Stimulated activated CD8-positive, alpha-beta memory T cell treated with anti-CD3 and anti-CD28 coated beads, Interleukin-12 subunit alpha, Interleukin-12 subunit beta, amount 100 ng/mL, for 1 hour (primary cell): ENCODE results near the gene CLEC18A.
A peak's percentile ranks its signal among the peaks of the same experiment; 100 is the strongest.
"Not testable (repeated sequence)": the region's sequence is repeated elsewhere in the genome, so short reads cannot be mapped to it uniquely, and the experiment has no call there.

Source experiments
- DNase-seq: peaks from one replicate; pipeline ENCODE4 v3.0.0-alpha.2; 2020; ENCODE audit warnings: low read depth

CLEC18A gene

DNA sequence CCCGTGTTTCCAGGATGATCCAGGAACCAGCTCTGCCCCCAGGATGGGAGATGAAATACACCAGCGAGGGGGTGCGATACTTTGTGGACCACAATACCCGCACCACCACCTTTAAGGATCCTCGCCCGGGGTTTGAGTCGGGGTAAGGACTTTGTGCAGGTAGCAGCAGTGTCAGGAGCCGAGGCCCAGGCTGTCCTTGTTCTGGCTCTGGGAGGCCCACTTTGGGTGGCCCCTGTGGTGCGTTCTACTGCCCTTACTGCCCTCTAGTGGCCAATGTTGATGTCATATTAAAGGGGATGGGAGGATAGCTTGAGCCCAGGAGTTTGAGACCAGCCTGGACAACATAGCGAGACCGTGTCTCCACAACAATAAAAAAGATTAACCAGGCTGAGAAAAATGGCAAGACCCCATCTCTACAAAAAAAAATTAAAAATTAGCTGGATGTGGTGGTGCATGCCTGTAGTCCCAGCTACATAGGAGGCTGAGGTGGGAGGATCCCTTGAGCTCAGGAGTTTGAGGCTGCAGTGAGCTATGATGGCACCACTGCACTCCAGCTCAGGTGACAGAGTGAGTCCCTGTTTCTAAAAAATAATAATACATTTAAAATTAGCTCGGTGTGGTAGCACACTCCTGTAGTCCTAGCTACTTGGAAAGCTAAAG is 20.9 kb upstream of the CLEC18A start:
- peak; percentile 30 for DNase-seq

DNA sequence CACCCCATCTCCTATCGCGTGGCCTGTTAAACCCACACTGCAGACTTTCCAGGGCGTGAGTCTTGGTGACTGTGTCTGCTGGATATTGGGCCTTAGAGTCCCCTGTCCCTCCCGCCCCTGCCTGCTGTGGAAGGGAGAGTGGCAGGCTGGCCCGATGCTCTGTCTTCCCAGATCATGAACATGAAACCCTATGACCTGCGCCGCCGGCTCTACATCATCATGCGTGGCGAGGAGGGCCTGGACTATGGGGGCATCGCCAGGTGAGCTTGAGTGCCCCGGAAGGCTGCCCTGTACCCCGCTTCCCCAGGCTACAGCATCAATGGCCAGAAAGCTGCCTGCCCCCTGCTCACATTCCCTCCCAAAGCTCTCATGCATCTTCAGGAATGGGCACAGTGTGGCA is 19.5 kb upstream of the CLEC18A start:
- no peak for DNase-seq

DNA sequence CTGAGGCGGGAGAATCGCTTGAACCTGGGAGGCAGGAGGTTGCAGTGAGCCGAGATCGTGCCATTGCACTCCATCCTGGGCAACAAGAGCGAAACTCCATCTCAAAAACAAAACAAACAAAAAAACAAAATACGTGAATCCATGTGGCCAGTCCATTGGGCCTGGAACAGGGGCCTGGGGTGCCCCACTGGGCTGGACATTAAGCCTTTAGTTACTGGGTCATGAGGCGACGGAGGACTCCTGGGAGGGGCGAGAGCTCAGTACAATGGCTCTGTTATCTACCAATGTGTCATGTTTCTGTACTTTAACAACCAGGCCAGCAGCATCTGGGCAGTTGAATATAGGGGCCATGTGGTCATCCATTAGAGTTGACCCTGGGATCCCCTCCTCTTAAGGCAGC is 18.9 kb upstream of the CLEC18A start:
- no peak for DNase-seq

DNA sequence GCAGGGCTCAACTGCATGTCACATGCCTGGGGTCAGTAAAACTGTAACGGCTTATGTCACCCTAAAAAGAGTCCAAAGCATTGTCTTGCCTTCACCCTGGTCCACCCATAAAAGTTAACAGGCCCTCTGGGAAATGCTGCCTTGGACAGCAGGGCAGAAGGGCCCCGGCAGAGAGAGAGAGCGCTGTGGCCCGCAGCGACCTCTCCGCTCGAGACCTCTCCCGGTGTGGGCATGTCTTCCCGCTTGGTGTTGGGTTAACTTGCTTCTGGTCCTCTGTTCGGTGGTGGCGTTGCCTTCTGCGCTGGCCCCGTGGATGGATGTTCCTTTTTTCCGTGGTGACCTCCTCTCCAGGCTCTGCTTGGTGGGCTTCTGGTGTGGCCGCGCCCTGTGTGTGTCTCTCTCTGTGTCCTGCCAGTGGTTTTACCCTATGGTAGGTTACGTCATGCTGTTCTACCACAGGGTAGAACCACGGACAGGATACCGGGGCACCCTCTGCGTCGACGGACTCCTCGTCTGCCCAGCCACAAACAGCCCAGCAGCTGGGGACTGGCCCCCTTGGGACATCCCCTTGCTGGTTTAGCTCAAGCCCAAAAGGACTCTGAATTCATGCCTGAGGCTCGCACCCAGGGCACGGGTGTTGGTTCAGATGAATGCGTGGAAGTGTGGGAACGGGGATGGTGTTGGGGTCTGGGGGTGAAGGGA is 18.3 kb upstream of the CLEC18A start:
- no peak for DNase-seq

DNA sequence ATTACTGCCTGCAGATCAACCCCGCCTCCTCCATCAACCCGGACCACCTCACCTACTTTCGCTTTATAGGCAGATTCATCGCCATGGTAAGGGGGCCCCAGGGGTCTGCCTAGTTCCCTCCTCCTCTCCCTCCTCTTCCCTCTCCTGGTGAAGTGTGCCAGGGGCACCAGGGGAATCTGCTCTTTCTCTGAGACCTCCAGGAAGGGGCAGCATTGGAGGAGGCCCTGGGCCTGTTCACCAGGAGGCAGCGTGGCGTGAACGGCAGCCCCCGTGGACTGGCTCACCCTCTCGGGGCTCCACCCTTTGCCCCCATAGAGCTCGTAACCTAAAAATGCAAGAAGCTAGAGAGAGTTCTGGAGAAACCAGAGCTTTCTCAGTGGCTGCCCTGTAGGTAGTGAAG is 17.1 kb upstream of the CLEC18A start:
- DNase-seq, result no peak

DNA sequence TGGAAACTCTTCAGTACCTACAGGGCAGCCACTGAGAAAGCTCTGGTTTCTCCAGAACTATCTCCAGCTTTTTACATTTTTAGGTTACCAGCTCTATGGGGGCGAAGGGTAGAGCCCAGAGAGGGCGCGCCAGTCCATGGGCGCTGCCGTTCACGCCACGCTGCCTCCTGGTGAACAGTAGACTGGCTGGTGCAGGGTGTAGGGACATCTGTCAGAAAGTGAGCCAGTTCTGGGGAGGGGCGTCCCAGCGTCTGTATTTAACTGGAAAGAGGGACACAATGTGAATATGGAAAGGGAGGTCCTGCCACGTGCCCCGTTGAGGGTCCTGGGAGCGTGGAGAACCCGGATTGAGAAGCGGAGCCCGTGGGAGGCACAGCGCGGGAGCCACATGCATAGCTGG is 16.4 kb upstream of the CLEC18A start:
- no peak for DNase-seq

DNA sequence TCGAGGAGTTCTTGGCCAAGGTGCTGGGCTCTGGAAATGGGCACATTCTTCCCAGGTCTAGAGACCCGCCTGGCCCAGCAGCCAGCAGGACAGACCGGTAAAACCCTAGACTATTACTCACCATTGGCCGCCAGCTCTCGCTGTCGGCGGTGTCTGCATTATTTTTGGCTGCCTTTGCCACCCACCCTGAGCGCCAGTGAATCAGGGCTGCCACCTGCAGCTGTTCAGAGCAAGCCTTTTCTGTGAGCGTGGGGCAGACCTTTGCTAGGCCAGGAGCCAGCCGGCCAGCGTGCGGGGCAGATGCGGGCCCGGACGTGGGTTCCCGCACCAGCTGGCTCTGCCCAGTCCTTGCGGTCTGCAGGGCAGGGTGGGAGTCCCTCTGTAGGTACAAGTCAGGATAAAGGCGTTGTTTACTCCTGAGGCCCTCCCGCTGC is 15.8 kb upstream of the CLEC18A start:
- no peak for DNase-seq

DNA sequence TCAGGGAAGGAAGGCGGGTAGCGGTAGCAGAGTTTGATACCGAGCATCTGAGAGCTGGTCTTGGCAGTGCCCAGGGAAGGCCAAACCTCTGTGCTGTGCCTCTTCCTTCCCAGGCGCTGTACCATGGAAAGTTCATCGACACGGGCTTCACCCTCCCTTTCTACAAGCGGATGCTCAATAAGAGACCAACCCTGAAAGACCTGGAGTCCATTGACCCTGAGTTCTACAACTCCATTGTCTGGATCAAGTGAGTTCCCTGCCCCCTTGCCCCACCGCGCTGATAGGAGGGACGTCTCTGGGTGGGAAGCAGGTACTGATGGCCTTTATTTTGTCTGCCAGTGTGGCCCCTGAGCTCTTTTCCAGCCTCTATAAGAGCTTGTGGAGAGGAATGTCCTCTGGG is 15.4 kb upstream of the CLEC18A start:
- no peak for DNase-seq

DNA sequence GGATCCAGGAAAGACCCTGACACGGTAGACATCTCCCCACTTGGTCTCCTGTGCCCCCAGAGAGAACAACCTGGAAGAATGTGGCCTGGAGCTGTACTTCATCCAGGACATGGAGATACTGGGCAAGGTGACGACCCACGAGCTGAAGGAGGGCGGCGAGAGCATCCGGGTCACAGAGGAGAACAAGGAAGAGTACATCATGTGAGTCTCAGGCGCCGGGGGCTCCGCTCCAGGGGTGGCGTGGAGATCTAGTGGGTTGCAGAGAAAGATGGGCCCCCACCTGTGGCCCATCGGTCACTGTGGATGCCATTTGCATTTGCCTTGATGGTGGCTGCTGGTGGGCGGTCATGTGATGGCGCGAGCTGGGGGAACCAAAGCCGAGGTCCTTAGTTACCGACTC is 14.9 kb upstream of the CLEC18A start:
- DNase-seq, result no peak

DNA sequence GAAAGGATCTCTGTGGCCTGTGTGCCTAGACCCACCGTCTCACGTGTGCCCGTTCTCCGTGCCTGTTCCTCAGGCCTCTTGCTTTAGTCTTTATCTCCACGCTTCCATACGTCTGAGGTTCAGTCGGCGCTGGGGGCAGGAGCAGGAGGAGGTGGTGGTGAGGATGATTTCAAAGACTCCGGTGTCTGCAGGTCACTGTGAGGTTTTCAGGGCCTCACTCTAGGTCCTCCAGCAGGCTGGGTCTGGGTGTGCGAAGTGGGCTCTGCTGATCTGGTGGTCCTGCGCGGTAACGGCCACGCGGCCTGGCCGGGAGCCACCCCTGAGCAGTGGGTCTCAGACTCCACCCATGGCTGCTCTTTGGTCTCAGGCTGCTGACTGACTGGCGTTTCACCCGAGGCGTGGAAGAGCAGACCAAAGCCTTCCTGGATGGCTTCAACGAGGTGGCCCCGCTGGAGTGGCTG is 14.4 kb upstream of the CLEC18A start:
- no peak for DNase-seq

DNA sequence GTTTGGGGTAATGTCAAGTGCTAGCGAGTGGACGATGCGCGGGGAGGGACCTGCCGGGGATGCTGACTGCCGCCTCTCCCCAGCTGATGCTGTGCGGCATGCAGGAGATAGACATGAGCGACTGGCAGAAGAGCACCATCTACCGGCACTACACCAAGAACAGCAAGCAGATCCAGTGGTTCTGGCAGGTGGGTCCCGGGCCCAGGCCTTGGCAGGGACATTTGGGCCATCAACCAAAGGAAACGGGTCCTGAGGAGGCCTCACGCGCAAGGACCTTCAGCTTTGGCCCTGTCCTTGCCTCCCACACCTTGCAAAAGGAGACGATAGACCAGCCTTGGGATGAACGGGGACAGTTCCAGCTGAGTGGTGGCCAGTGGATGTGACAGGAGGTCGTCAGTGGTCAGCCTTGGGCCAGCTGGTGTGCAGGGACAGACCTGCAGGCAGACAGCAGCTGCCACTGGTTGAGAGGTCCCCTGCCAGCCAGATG is 13.6 kb upstream of the CLEC18A start:
- DNase-seq, result no peak

DNA sequence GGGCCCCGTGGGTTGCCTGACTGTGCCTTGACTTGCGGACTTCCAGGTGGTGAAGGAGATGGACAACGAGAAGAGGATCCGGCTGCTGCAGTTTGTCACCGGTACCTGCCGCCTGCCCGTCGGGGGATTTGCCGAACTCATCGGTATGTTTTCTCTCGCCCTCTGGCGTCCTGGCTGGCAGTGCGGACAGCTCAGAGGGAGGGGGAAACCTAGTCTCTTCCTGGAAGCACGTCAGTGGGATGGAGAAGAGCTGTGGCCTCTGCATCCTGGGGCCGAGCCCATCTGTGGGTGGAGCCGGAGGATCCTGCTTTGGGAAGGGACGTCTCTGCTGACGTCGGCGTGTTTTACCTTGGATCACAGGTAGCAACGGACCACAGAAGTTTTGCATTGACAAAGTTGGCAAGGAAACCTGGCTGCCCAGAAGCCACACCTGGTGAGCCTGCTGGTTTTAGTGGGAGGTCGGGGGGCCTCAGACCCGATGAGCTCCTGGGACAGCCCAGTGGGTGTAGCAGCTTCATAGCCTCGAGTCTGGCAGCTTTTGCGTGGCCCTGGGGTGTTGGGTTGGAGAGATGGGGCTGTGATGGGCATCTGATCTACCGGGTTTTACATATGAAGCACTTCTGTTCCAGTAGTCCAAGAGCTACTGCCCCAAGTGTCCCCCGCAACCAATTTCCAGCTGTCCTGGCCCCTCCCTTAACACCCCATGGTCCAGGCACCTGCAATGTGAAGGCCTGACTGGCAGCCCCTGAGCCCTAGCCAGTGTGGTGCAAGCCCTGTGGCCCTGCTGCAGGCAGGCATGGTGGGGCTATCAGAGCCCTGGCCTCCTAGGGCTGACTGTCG is 11.9 kb upstream of the CLEC18A start:
- DNase-seq, result no peak

DNA sequence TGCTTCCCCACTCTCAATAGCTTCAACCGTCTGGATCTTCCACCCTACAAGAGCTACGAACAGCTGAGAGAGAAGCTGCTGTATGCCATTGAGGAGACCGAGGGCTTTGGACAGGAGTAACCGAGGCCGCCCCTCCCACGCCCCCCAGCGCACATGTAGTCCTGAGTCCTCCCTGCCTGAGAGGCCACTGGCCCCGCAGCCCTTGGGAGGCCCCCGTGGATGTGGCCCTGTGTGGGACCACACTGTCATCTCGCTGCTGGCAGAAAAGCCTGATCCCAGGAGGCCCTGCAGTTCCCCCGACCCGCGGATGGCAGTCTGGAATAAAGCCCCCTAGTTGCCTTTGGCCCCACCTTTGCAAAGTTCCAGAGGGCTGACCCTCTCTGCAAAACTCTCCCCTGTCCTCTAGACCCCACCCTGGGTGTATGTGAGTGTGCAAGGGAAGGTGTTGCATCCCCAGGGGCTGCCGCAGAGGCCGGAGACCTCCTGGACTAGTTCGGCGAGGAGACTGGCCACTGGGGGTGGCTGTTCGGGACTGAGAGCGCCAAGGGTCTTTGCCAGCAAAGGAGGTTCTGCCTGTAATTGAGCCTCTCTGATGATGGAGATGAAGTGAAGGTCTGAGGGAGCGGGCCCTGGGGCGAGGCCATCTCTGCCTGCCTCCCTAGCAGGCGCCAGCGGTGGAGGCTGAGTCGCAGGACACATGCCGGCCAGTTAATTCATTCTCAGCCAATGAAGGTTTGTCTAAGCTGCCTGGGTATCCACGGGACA is 11.1 kb upstream of the CLEC18A start:
- no peak for DNase-seq

DNA sequence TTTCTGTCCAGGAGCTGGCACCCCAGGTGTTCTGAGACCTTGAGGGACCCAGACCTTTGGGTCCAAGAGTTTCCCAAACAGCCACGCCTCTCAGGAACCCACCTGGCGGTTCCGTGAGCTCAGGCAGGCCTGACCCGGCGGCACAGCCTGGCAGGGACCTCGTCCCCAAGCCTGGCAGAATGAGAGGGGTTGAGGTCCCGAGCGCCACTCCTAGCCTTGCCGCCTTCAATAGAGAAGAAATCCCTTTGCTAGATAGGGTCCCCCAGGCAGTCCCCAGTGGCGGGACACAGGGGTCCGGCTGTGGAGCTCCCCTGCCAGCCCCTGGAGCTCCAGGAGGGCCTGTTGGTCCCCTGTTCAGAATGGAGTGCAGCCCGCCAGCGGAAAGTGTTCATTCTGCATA is 10.5 kb upstream of the CLEC18A start:
- no peak for DNase-seq

DNA sequence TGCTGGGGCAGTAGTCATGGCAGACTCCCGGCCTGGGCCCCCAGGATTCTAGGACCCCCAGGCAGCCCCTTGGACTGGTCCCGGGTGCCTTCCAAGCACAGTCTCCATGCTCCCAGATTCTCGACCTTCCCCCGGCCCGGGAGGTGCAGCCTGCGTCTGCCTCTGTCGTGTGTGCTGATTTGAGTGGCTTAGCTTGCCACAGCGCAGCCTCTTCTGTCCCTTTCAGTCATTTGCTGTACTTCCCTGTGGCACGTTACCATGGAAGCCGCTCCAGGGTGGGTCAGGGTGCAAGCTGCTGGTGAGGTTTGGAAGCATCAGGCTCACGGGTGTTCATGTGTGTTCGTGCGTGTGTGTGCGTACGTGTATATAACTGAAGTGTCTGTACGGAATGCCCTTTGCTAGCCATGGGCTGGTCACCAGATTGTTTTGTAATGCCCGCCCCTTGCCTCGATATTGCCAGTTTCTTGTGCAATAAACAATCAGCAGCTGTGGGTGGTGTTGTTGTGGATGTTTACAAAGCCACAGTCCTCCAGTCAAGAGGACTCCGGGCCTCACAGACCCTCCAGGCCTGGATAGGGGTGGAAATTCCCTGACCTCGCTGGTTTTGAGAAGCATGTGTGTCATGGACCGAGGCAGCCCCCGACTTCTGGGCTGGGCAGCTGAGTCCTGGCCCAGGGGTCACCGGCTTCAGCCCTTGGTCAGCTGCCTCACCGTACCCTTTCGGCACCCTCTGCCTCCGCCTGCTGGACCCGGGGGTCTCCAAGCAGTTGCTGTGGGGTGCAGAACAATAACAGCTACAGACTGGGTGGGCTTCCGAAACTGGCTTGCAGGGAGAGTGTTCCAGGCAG is 9.7 kb upstream of the CLEC18A start:
- DNase-seq, result no peak

DNA sequence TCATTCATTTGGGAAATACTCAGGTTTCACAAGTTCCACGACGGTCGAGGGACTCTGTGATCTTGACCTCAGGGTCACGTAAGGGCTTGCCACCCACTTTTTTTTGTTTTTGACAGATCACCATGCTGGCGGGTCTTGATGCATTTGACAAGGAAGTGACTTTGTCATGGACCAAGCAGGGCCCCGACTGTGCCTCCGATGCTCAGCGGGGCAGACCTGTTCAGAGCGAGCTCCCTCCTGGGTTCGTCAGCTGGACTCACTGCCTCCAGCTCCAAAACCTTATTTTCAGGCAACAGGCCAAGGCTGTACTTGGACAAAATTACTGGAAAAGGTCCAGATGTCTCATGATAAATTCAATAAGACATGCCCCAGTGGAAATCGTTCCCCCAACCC is 9.0 kb upstream of the CLEC18A start:
- no peak for DNase-seq

DNA sequence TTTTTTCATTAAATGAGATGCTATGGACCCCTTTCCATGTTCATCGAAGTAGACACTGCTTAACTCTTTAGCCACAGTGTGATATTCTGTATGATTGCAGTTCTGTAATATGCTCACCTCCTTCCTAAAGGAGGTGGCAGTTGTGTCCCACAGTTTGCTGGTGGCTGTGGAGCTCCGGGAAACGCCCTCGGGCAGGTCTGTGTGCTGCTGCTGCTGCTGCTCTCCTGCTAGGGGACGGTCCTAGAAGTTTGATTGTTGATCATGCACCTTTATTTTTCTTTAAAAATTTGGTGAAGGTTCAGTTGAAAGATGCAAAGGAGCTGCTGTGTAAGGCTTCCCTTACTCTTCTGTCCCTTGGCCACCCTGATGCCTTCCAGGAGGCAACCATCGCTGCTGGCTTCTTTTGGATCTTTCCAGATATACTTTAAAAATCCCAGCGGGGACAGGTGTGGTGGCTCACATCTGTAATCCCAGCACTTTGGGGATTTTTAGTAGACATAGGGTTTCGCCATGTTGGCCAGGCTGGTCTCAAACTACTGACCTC is 8.4 kb upstream of the CLEC18A start:
- DNase-seq, result no peak

DNA sequence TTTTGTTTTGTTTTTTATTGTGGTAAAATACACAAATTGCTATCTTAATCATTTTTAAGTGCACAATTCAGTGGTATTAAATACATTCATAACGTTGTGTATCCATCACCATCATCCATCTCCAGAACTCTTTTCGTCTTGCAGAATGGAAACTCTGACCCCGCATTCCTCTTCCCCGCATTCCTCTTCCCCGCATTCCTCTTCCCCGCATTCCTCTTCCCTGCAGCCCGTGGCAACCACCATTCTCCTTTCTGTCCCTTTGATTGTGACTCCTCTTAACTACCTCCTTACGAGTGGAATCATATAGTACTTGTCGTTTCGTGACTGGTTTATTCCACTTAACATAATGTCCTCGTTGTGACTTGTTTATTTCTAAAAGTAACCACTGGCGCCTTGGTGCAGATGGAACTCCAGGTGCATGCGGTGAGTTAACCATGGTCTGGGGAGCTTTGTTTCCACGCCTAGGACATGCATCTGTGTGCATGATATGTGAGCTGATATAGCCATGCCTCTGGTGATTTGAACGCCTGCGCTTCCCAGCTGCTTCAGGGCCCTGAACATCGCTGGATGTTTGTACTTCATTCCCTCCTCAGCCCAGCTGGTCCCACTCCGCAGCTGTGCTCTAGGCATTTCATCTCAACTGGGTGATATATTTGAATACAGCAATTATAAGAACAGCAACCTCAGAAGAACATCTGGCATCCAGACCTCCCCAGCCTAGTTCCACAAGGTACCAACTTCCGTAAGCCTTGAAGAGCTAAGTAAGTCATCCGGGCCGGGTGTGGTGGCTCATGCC is 7.7 kb upstream of the CLEC18A start:
- DNase-seq, result not testable (repeated sequence)

DNA sequence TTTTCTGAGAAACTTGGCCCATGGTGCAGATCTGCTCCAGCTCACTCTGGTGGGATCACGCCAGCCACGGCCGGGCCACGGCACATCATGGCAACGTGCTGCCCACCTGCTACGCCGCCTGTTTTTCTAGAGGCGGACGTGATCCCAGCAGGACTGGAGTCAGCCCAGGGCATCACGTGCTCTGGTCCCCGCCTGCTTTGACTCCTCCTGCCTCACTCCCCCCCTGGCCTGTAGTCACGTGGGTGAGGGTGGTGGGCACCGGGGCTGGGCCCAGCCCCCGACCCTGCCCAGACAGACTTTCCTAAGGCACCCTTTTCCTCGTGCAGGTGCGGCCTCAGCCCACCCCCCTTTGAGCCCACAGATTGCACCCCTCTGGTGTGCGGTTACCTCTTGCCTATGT is 723 bp upstream of the CLEC18A start:
- not testable (repeated sequence) for DNase-seq

DNA sequence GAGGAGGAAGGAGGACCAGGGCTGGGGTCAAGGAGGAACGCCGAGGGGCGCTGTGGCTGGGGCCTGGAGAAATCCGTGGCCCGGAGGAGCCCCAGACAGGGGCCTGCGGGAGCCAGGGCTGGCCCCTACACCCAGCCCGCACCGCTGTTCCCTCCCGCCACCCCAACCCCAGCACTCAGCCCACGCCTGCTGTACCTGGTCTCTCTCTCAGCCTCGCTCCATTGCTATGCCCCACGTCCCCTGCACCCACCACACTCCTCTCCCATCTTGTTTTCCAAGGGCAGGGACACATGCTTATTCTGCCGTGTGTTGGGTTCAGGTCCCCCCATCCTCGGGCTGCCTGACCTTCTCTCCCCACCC is 518 bp downstream of the CLEC18A start:
- not testable (repeated sequence) for DNase-seq
